ENCODE measurements around the gene IQSEC2.

Gene IQSEC2

DNA sequence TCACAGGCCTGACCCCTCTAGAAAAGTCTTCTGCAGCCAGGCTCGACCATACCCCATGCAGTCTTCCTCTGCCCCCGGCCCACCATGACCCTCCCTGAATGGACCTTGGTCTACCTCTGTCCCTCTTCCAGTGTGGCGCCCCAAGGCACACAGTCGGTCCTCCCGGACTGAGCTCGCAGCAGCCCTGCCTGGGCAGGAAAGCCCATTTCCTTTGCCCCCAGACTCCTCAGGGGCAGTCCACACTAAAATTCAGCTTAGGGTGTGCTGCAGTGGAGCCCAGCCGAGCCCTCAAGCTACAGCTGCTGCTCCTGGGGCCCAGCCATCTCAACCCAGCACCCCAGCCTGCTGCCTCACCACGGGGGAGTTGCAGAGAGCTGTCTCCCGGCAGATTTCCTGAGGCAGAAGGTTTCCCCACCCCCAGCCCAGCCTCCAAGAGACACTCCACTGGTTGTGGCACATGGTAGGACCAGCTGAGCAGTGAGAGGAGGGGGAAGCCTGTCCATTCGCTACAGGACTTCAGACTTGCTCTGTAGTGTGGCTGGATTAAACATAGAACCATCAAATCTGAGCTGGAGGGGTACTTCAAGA is 37.5 kb upstream of the IQSEC2 start:
- no peak for TF ChIP-seq GABPA (IDR thresholded peaks at IDR 0.05; ENCODE audit: low read depth)
- Histone ChIP-seq H3K27me3 (ENCODE audit: insufficient read depth, poor library complexity, severe bottlenecking) (peaks cover 30% of the 10 kb centered on the region), H3K4me3 (replicated peaks; ENCODE audit: insufficient read depth, low read length) (no peak overlapping the region), H3K27ac (replicated peaks) (no peak overlapping the region)
- no peak for DNase-seq (ENCODE audit: low read depth in 1 of 2, low spot score in 1 of 2)

DNA sequence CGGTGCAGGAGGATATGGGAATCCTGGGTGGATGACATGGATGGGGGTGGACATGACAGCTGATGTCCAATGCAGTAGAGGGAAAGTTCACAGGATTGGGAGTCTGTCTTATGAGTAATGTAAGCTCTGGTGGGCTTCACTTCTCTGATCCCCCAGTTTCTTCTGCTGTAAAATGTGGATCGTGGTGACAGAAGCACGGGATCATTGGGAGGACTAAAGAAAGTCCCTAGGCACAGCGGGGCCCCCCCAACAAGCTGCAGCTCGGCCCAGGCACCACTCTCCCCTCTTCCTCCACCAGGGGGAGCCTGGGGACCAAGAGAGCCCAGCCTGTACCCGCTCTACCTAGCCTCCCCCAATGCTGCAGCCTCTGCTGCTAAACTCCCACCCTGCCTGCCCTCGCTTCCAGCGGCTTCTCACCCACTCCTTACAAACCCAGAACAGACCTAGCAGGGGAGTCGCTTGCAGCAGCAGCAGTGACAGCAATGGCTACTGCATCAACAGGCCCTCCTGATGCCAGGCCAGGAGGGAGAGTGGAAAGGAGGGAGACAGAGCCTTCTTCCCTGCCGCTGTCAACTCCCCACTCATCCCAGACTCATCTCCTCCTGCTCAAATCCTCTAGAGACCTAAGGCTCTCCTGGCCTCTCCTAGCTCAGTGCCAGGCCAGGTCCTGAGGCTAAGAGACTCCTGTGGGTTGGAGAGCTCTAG is 36.1 kb upstream of the IQSEC2 start:
- DNase-seq (ENCODE audit: low read depth in 1 of 2, low spot score in 1 of 2) = peak in 1 of 2 experiments; percentile 65
- H3K4me3 ChIP-seq (replicated peaks; ENCODE audit: insufficient read depth, low read length) = no peak overlapping the region
- no peak overlapping the region for H3K27ac ChIP-seq (replicated peaks)
- peaks cover 24% of the 10 kb centered on the region for H3K27me3 ChIP-seq (ENCODE audit: insufficient read depth, poor library complexity, severe bottlenecking)
- no peak for TF ChIP-seq GABPA (IDR thresholded peaks at IDR 0.05; ENCODE audit: low read depth)
- TF ChIP-seq, protein P1, sequence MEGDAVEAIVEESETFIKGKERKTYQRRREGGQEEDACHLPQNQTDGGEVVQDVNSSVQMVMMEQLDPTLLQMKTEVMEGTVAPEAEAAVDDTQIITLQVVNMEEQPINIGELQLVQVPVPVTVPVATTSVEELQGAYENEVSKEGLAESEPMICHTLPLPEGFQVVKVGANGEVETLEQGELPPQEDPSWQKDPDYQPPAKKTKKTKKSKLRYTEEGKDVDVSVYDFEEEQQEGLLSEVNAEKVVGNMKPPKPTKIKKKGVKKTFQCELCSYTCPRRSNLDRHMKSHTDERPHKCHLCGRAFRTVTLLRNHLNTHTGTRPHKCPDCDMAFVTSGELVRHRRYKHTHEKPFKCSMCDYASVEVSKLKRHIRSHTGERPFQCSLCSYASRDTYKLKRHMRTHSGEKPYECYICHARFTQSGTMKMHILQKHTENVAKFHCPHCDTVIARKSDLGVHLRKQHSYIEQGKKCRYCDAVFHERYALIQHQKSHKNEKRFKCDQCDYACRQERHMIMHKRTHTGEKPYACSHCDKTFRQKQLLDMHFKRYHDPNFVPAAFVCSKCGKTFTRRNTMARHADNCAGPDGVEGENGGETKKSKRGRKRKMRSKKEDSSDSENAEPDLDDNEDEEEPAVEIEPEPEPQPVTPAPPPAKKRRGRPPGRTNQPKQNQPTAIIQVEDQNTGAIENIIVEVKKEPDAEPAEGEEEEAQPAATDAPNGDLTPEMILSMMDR (IDR thresholded peaks at IDR 0.05; ENCODE audit: insufficient read depth, low read length) = peak; percentile 43
- no peak for TF ChIP-seq POLR2AphosphoS5 (IDR thresholded peaks at IDR 0.05; ENCODE audit: low read depth)

DNA sequence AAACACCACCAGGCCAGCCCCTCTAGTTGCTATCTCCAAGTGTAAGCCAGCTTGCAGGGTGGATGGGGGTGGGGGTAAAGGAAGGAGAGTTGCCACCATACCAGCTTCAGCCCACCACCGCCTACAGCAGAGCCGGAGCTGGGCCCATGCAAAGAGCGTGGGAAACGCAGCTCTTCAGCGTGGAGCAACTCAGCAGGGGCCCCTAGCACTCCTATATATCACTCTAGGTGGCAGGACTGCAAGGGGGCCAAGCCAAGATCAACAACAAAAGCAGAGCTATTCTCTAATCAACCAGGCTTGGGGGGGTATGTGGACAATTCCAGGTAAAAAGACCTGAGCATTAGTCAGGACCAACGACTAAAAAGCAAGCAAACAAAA is 35.5 kb upstream of the IQSEC2 start:
- Histone ChIP-seq H3K27me3 (ENCODE audit: insufficient read depth, poor library complexity, severe bottlenecking) (peaks cover 18% of the 10 kb centered on the region), H3K4me3 (replicated peaks; ENCODE audit: insufficient read depth, low read length) (no peak overlapping the region), H3K27ac (replicated peaks) (no peak overlapping the region)
- TF ChIP-seq GABPA (IDR thresholded peaks at IDR 0.05; ENCODE audit: low read depth) = no peak
- TF ChIP-seq, protein P1 (IDR thresholded peaks at IDR 0.05; ENCODE audit: insufficient read depth, low read length) = no peak
- DNase-seq (ENCODE audit: low read depth in 1 of 2, low spot score in 1 of 2) = no peak

DNA sequence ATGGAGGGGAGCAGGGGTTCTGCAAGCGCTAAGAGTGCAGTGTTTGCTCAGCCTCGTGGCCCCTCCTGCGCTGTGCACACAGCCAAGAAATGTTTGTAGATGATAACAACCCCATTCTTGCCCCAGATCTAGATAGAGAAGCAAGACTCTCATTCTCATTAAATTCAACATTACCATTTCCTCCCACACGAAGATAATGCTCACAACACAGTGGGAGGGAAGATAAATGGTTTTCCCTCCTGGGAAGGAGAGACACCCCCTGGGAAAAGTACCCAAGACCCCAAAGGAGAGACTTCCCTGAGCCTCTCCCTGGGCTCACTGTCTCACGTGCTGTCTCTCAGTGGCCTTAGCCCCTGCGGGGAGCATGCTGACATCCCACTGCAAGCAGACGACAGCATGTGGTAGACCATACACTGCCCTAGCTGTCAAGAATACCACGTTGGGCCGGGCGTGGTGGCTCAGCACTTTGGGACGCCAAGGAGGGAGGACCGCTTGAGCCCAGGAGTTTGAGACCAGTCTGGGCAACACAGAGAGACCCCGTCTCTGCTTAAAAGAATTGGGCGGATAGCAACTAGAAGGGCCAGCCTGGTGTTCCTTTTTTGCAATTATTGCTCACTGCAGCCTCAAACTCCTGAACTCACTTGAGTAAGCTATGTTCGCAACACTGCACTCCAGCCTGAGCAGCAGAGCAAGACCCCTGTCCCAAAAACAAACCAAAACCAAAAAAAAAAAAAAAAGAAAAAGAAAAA is 34.9 kb upstream of the IQSEC2 start:
- Histone ChIP-seq H3K27ac (replicated peaks) (no peak overlapping the region), H3K27me3 (ENCODE audit: insufficient read depth, poor library complexity, severe bottlenecking) (peaks cover 13% of the 10 kb centered on the region), H3K4me3 (replicated peaks; ENCODE audit: insufficient read depth, low read length) (no peak overlapping the region)
- no peak for TF ChIP-seq GABPA (IDR thresholded peaks at IDR 0.05; ENCODE audit: low read depth)
- no peak for TF ChIP-seq SPI1 (IDR thresholded peaks at IDR 0.05; ENCODE audit: borderline replicate concordance, low read depth)
- TF ChIP-seq, protein P2, sequence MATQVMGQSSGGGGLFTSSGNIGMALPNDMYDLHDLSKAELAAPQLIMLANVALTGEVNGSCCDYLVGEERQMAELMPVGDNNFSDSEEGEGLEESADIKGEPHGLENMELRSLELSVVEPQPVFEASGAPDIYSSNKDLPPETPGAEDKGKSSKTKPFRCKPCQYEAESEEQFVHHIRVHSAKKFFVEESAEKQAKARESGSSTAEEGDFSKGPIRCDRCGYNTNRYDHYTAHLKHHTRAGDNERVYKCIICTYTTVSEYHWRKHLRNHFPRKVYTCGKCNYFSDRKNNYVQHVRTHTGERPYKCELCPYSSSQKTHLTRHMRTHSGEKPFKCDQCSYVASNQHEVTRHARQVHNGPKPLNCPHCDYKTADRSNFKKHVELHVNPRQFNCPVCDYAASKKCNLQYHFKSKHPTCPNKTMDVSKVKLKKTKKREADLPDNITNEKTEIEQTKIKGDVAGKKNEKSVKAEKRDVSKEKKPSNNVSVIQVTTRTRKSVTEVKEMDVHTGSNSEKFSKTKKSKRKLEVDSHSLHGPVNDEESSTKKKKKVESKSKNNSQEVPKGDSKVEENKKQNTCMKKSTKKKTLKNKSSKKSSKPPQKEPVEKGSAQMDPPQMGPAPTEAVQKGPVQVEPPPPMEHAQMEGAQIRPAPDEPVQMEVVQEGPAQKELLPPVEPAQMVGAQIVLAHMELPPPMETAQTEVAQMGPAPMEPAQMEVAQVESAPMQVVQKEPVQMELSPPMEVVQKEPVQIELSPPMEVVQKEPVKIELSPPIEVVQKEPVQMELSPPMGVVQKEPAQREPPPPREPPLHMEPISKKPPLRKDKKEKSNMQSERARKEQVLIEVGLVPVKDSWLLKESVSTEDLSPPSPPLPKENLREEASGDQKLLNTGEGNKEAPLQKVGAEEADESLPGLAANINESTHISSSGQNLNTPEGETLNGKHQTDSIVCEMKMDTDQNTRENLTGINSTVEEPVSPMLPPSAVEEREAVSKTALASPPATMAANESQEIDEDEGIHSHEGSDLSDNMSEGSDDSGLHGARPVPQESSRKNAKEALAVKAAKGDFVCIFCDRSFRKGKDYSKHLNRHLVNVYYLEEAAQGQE (IDR thresholded peaks at IDR 0.05; ENCODE audit: insufficient replicate concordance, low read depth) = no peak
- TF ChIP-seq, protein P1 (IDR thresholded peaks at IDR 0.05; ENCODE audit: insufficient read depth, low read length) = no peak
- TF ChIP-seq POLR2AphosphoS5 (IDR thresholded peaks at IDR 0.05; ENCODE audit: low read depth) = no peak
- DNase-seq (ENCODE audit: low read depth in 1 of 2, low spot score in 1 of 2) = no peak

DNA sequence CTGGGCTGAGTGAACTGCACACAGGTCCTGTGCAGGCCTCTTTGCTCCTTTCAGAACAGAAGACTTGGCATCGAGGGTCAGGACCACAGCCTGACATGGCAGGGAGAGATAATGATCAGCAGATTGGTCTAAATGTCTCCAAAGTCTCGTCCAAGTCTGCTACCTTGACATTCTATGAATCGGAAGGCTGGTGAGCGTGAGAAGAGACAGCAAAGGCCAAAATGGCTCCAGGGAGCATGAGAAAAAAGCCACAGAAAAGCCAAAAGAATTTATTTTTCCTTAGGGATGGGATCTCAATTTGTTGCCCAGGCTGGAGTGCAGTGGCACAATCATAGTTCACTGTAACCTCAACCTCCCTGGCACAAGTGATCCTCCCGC is 32.3 kb upstream of the IQSEC2 start:
- H3K27ac ChIP-seq (replicated peaks) = peak overlapping the region; percentile 61

More for the DNA sequence above, 32.3 kb upstream of the IQSEC2 start:
- DNase-seq (ENCODE audit: low read depth in 1 of 2, low spot score in 1 of 2) = no peak
- Histone ChIP-seq H3K4me3 (replicated peaks; ENCODE audit: insufficient read depth, low read length) (no peak overlapping the region), H3K27me3 (ENCODE audit: insufficient read depth, poor library complexity, severe bottlenecking) (no peaks in the 10 kb centered on the region)
- TF ChIP-seq SPI1 (IDR thresholded peaks at IDR 0.05; ENCODE audit: borderline replicate concordance, low read depth) = no peak

Data from HL-60 (cell line).